B cell (primary cell): ENCODE measurements around the gene CCDC107. TPM values are rescaled to one million over a fixed set of nuclear protein-coding genes. Genes with fewer than 3 reads are reported as not detected.
A peak's percentile ranks its signal among the peaks of the same experiment; 100 is the strongest.

Experiments
- ATAC-seq: fragments of 200-7000 bp; cut with Tn5 transposase; one replicate; pipeline ENCODE4 v1.10.0; 2021; ENCODE audit warnings: low read depth, mild to moderate bottlenecking, moderate number of reproducible peaks, moderate library complexity
- CTCF ChIA-PET: fragments of 350-600 bp; sonication (Branson Sonifier 250); formaldehyde crosslinking; loops from one replicate; lab custom pipeline; 2021; ENCODE audit warnings: antibody characterized with exemption, inconsistent platforms; lab: Charles Lee
- POLR2A ChIA-PET: fragments of 350-600 bp; sonication (Branson Sonifier 250); formaldehyde crosslinking; loops from one replicate; lab custom pipeline; 2021; ENCODE audit warnings: antibody characterized with exemption; lab: Charles Lee
- DNase-seq: peaks from one replicate; pipeline ENCODE4 v3.0.0; 2013
- H2AFZ ChIP-seq: 2 replicates; pipeline ENCODE4 v1.6.1; 2012; ENCODE audit warnings: mild to moderate bottlenecking, low read depth, low read length; ENCODE audit not compliant: insufficient read depth, poor library complexity, severe bottlenecking
- H3K27ac ChIP-seq, 2 donors: 1 replicate in 1 of 2; 2 replicates in 1 of 2; pipeline ENCODE4 v1.5.1; 2012 to 2013; ENCODE audit warnings: low read length in 2 of 2, mild to moderate bottlenecking in 2 of 2, moderate library complexity in 1 of 2
- H3K27me3 ChIP-seq, 4 experiments: fragments of 200-600 bp in 1 of 4; sonication (generic) in 1 of 4; replicated peaks in 1 of 4; 1 replicate in 2 of 4; 2 replicates in 2 of 4; pipeline versions ENCODE4 v1.6.1 to v1.7.0; 2013 to 2016; ENCODE audit warnings: low read length in 3 of 4, mild to moderate bottlenecking in 2 of 4, mixed read lengths in 1 of 4, moderate library complexity in 1 of 4; ENCODE audit not compliant: insufficient read depth in 4 of 4, control insufficient read depth in 3 of 4; ENCODE audit errors: control extremely low read depth in 1 of 4
- H3K36me3 ChIP-seq, 2 experiments: replicated peaks in 1 of 2; 1 replicate in 1 of 2; 2 replicates in 1 of 2; pipeline versions ENCODE4 v1.6.1 to v1.7.1; 2013; ENCODE audit warnings: low read length in 1 of 2; ENCODE audit not compliant: insufficient read depth in 2 of 2, control insufficient read depth in 1 of 2; ENCODE audit errors: control extremely low read depth in 1 of 2, extremely low read depth in 1 of 2
- H3K4me1 ChIP-seq, 2 donors: fragments of 200-600 bp in 1 of 2; sonication (generic) in 1 of 2; 1 replicate in 1 of 2; 2 replicates in 1 of 2; pipeline versions ENCODE4 v1.5.1 to v1.6.1; 2013 to 2017; ENCODE audit warnings: low read length in 2 of 2; ENCODE audit not compliant: control insufficient read depth in 2 of 2, insufficient read depth in 2 of 2
- H3K4me2 ChIP-seq: replicated peaks from 2 replicates; pipeline ENCODE3; 2012; ENCODE audit warnings: mild to moderate bottlenecking, low read depth, low read length; ENCODE audit not compliant: poor library complexity, severe bottlenecking
- H3K4me3 ChIP-seq, 5 experiments: fragments of 200-600 bp in 1 of 5; sonication (generic) in 1 of 5; 1 replicate in 3 of 5; 2 replicates in 2 of 5; pipeline versions ENCODE4 v1.5.1 to v1.7.0; 2011 to 2016; ENCODE audit warnings: low read length in 4 of 5, mild to moderate bottlenecking in 4 of 5, low read depth in 2 of 5, control low read depth in 1 of 5, moderate library complexity in 1 of 5; ENCODE audit not compliant: insufficient read depth in 1 of 5; ENCODE audit errors: control extremely low read depth in 1 of 5, extremely low read depth in 1 of 5
- H3K79me2 ChIP-seq: fragments of 200-600 bp; sonication (generic); one replicate; pipeline ENCODE4 v1.6.0; 2016; ENCODE audit warnings: low read length; ENCODE audit not compliant: control insufficient read depth, insufficient read depth
- H3K9ac ChIP-seq: fragments of 200-600 bp; sonication (generic); 2 replicates; pipeline ENCODE4 v1.6.1; 2017; ENCODE audit warnings: mild to moderate bottlenecking, low read length, moderate library complexity
- H3K9me3 ChIP-seq, 3 donors: one replicate each; pipeline versions ENCODE4 v1.6.1 to v1.7.1; 2013; ENCODE audit warnings: low read length in 2 of 3; ENCODE audit not compliant: control insufficient read depth in 2 of 3, insufficient read depth in 1 of 3; ENCODE audit errors: control extremely low read depth in 1 of 3
- H4K20me1 ChIP-seq: 2 replicates; pipeline ENCODE4 v1.6.0; 2012; ENCODE audit warnings: mild to moderate bottlenecking, low read length; ENCODE audit not compliant: insufficient read depth, control insufficient read depth, poor library complexity, severe bottlenecking
- H3K27ac Mint-ChIP-seq: one replicate; pipeline ENCODE4 v1.8.0; 2021; ENCODE audit warnings: mixed read lengths
- H3K27me3 Mint-ChIP-seq: one replicate; pipeline ENCODE4 v1.8.0; 2021; ENCODE audit warnings: mixed read lengths
- H3K4me1 Mint-ChIP-seq: one replicate; pipeline ENCODE4 v1.8.0; 2021; ENCODE audit warnings: mixed read lengths
- H3K4me3 Mint-ChIP-seq: one replicate; pipeline ENCODE4 v1.8.0; 2021; ENCODE audit warnings: mixed read lengths
- H3K9me3 Mint-ChIP-seq: one replicate; pipeline ENCODE4 v1.8.0; 2022; ENCODE audit warnings: mixed read lengths; ENCODE audit not compliant: insufficient read depth
- EZH2 ChIP-seq: IDR thresholded peaks from 2 replicates; pipeline ENCODE4 v1.6.1; 2012; ENCODE audit warnings: borderline replicate concordance, low read depth, mild to moderate bottlenecking, moderate library complexity, low read length; ENCODE audit not compliant: insufficient read depth, poor library complexity, severe bottlenecking
- WGBS: methylation state at CpG from one replicate; pipeline ENCODE4 v1.1.5; 2013; ENCODE audit warnings: missing lambda C conversion rate; ENCODE audit not compliant: insufficient coverage; 5-methylcytosine and 5-hydroxymethylcytosine counted together
- intact Hi-C: fragments of 100-400 bp; cut with micrococcal nuclease; formaldehyde crosslinking; loops from one replicate; pipeline ENCODE4 v1.10.0; 2022
- polyA plus RNA-seq: library from polyadenylated mRNA; depleted of rRNA; stranded (reverse); fragments of >200 nt; gene quantifications from 2 replicates; pipeline ENCODE4 v1.2.3, GENCODE V29; 2012
- total RNA-seq, 2 donors: library from RNA; stranded (reverse); fragments of 120-200 nt in 1 of 2; gene quantifications; 1 replicate in 1 of 2; 2 replicates in 1 of 2; pipeline versions ENCODE4 v1.2.3 to v1.2.4, GENCODE V29; 2013 to 2022
- TF ChIP-seq, protein P1 (sequence below): fragments of 200-600 bp; IDR thresholded peaks from one replicate; pipeline ENCODE4 v1.8.0; 2022; ENCODE audit warnings: antibody characterized with exemption, mild to moderate bottlenecking

The CCDC107 gene
- total and polyA plus RNA-seq, 2 donors (not counting 1 experiment from before 2014, with no cell fraction given): 22.5 to 33.8 TPM

DNA sequence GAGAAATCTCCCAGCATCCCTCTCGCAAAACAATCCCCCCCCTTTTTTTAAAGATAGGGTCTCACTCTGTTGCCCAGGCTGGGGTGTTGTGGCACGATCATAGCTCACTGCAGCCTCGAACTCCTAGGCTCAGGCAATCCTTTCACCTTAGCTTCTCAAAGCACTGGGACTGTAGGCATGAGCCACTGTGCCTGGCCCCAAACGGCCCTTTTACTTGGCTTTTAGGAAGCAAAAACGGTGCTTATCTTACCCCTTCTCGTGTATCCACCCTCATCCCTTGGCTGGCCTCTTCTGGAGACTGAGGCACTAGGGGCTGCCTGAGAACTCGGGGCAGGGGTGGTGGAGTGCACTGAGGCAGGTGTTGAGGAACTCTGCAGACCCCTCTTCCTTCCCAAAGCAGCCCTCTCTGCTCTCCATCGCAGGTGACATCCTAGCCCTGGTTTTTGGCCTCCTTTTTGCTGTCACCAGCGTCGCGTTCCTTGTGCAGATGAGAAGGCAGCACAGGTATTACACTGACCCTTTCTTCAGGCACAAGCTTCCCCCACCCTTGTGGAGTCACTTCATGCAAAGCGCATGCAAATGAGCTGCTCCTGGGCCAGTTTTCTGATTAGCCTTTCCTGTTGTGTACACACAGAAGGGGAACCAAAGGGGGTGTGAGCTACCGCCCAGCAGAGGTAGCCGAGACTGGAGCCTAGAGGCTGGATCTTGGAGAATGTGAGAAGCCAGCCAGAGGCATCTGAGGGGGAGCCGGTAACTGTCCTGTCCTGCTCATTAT lies 22.4 kb downstream of the CCDC107 start:
- WGBS: 79% methylated on average over 10 of the region's 15 CpGs
- peak overlapping the region; percentile 16 for H2AFZ ChIP-seq
- H3K4me3 Mint-ChIP-seq: peak overlapping the region; percentile 61

More for the DNA sequence above, 22.4 kb downstream of the CCDC107 start:
- no peaks in the 10 kb centered on the region for H3K79me2 ChIP-seq
- POLR2A ChIA-PET: interaction anchor here (0.6 to 1.7 kb wide), 4 partner anchors 10 to 51 kb away, joined by 3 to 7 read pairs (median 3); partner anchors contain the start of genes CCDC107, CREB3, RMRP and TLN1
- no peak overlapping the region for H3K27ac ChIP-seq
- H4K20me1 ChIP-seq: no peaks in the 10 kb centered on the region
- peaks cover 4% of the 10 kb centered on the region for H3K27me3 Mint-ChIP-seq
- H3K4me1 ChIP-seq: peaks cover 20 to 31% of the 10 kb centered on the region in 2 donors
- DNase-seq: peak; percentile 37
- peaks cover 27% of the 10 kb centered on the region for H3K4me1 Mint-ChIP-seq
- TF ChIP-seq EZH2: no peak
- TF ChIP-seq, protein P1, sequence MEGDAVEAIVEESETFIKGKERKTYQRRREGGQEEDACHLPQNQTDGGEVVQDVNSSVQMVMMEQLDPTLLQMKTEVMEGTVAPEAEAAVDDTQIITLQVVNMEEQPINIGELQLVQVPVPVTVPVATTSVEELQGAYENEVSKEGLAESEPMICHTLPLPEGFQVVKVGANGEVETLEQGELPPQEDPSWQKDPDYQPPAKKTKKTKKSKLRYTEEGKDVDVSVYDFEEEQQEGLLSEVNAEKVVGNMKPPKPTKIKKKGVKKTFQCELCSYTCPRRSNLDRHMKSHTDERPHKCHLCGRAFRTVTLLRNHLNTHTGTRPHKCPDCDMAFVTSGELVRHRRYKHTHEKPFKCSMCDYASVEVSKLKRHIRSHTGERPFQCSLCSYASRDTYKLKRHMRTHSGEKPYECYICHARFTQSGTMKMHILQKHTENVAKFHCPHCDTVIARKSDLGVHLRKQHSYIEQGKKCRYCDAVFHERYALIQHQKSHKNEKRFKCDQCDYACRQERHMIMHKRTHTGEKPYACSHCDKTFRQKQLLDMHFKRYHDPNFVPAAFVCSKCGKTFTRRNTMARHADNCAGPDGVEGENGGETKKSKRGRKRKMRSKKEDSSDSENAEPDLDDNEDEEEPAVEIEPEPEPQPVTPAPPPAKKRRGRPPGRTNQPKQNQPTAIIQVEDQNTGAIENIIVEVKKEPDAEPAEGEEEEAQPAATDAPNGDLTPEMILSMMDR: no peak
- intact Hi-C loops: no loop called here
- H3K27ac Mint-ChIP-seq: peak overlapping the region; percentile 72
- H3K9me3 ChIP-seq: no peaks in the 10 kb centered on the region
- ATAC-seq: peak; percentile 76
- CTCF ChIA-PET: interaction anchor here (1.0 to 3.7 kb wide), 6 partner anchors 8 to 51 kb away, joined by 4 to 34 read pairs (median 6); partner anchors contain the start of genes ARHGEF39, CCDC107, CREB3 and RMRP
- peak overlapping the region; percentile 23 for H3K9ac ChIP-seq
- H3K9me3 Mint-ChIP-seq: no peaks in the 10 kb centered on the region
- peak overlapping the region; percentile 53 for H3K4me2 ChIP-seq
- no peaks in the 10 kb centered on the region for H3K36me3 ChIP-seq
- peaks cover 0 to 8% (median 3%) of the 10 kb centered on the region in 4 experiments for H3K27me3 ChIP-seq
- H3K4me3 ChIP-seq: peak overlapping the region in 2 of 5 experiments; percentile 2 to 28
